Body of pancreas (tissue), 4 donors: ENCODE measurements around the gene PRSS12. TPM values are rescaled to one million over a fixed set of nuclear protein-coding genes. Genes with fewer than 3 reads are reported as not detected.
"Not testable (repeated sequence)": the region's sequence is repeated elsewhere in the genome, so short reads cannot be mapped to it uniquely, and the experiment has no call there.

Experiments used
- ATAC-seq: fragments of 150-250 bp; one replicate; pipeline ENCODE4 v1.9.1; 2016
- DNase-seq, 4 donors: peaks; one replicate each; pipeline ENCODE4 v3.0.0-alpha.2; 2019
- H3K27ac ChIP-seq, 4 donors: fragments of 200-600 bp; sonication (generic); 1 replicate in 3 of 4; 2 replicates in 1 of 4; pipeline versions ENCODE4 v1.5.1 to v1.6.1; 2016 to 2019; ENCODE audit warnings: mild to moderate bottlenecking in 1 of 4, mixed read lengths in 1 of 4, moderate library complexity in 1 of 4
- H3K27me3 ChIP-seq, 2 donors: fragments of 200-600 bp; sonication (generic); one replicate each; pipeline ENCODE4 v1.6.0; 2016; ENCODE audit warnings: mild to moderate bottlenecking in 1 of 2
- H3K36me3 ChIP-seq, 2 donors: fragments of 200-600 bp; sonication (generic); replicated peaks in 1 of 2; 2 replicates each; pipeline ENCODE4 v1.5.1; 2016; ENCODE audit warnings: low read depth in 2 of 2; ENCODE audit not compliant: insufficient read depth in 1 of 2
- H3K4me1 ChIP-seq: fragments of 200-600 bp; sonication (generic); one replicate; pipeline ENCODE4 v1.6.0; 2016
- H3K4me3 ChIP-seq, 2 donors: fragments of 200-600 bp; sonication (generic); 1 replicate in 1 of 2; 2 replicates in 1 of 2; pipeline ENCODE4 v1.5.1; 2016 to 2019
- H3K9me3 ChIP-seq, 3 donors: fragments of 200-600 bp; sonication (generic); 1 replicate in 2 of 3; 2 replicates in 1 of 3; pipeline ENCODE4 v1.5.1; 2016
- POLR2A ChIP-seq, 3 donors: fragments of 450-650 bp; IDR thresholded peaks; one replicate each; pipeline ENCODE4 v1.6.1; 2016; ENCODE audit warnings: antibody characterized with exemption in 3 of 3, mild to moderate bottlenecking in 2 of 3
- WGBS, 2 donors: methylation state at CpG; one replicate each; pipeline ENCODE4 v1.1.5; 2017; 5-methylcytosine and 5-hydroxymethylcytosine counted together
- intact Hi-C: fragments of 100-400 bp; cut with DNase I; formaldehyde crosslinking; loops from one replicate; pipeline ENCODE4 v1.15.1; 2023
- total RNA-seq, 2 donors: library from RNA; depleted of rRNA; stranded (reverse); fragments of >200 nt; gene quantifications; one replicate each; pipeline ENCODE4 v1.1.0, GENCODE V29; 2016
- TF ChIP-seq, protein P1 (sequence below), 7 experiments: fragments of 450-650 bp in 4 of 7; fragments of 200-600 bp in 3 of 7; sonication (generic) in 3 of 7; IDR thresholded peaks; one replicate each; pipeline ENCODE4 v1.5.1; 2016 to 2019; ENCODE audit warnings: antibody characterized with exemption in 7 of 7

PRSS12 gene
- total RNA-seq, 2 donors from 2014 or later = 12.2 to 15.8 TPM

DNA sequence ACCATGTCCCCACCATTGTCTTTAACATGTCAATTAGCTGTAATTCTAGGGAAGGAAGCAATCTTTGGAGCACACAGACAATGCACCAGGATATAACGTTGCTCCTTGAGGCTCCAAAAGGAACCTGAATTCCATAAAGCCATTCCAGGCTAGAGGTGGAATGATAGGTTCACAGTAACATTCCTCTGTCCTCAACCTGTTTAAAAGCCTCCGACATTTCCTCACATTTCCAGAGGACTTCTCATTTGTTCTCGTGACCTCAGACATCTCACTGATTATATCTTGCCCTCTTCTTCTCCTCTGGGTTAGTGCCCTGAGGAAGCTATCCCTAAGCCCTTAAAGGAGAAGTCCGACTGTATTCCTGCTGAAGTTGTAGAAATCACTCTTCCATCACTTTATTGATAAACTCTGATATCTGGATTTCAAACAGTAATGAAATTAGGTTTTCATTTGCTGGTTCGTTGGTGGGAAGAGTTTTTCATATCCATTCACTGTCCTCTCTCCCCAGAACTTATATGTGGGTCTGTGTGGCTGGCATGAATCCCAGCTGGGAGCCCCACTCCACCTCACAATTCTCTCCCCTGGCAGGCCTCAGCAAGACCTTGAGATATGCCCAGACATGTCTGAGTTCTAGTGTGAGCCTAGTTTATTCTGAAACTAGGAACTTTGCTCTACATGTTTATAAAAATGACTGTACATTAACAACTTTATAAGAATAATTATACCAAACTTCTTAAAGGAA lies 44.2 kb upstream of the PRSS12 start:
- TF ChIP-seq POLR2A (IDR thresholded peaks at IDR 0.05) = no peak
- TF ChIP-seq, protein P1, sequence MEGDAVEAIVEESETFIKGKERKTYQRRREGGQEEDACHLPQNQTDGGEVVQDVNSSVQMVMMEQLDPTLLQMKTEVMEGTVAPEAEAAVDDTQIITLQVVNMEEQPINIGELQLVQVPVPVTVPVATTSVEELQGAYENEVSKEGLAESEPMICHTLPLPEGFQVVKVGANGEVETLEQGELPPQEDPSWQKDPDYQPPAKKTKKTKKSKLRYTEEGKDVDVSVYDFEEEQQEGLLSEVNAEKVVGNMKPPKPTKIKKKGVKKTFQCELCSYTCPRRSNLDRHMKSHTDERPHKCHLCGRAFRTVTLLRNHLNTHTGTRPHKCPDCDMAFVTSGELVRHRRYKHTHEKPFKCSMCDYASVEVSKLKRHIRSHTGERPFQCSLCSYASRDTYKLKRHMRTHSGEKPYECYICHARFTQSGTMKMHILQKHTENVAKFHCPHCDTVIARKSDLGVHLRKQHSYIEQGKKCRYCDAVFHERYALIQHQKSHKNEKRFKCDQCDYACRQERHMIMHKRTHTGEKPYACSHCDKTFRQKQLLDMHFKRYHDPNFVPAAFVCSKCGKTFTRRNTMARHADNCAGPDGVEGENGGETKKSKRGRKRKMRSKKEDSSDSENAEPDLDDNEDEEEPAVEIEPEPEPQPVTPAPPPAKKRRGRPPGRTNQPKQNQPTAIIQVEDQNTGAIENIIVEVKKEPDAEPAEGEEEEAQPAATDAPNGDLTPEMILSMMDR (IDR thresholded peaks at IDR 0.05) = no peak
- ATAC-seq = no peak
- intact Hi-C loops = no loop called here
- no peaks in the 10 kb centered on the region for H3K9me3 ChIP-seq
- H3K27me3 ChIP-seq = no peaks in the 10 kb centered on the region
- no peaks in the 10 kb centered on the region for H3K4me1 ChIP-seq
- WGBS, 2 donors = 72 to 77% methylated on average over 5 of the region's 5 CpGs
- no peak for DNase-seq
- H3K27ac ChIP-seq = no peak overlapping the region
- H3K4me3 ChIP-seq = no peak overlapping the region
- H3K36me3 ChIP-seq = no peaks in the 10 kb centered on the region

DNA sequence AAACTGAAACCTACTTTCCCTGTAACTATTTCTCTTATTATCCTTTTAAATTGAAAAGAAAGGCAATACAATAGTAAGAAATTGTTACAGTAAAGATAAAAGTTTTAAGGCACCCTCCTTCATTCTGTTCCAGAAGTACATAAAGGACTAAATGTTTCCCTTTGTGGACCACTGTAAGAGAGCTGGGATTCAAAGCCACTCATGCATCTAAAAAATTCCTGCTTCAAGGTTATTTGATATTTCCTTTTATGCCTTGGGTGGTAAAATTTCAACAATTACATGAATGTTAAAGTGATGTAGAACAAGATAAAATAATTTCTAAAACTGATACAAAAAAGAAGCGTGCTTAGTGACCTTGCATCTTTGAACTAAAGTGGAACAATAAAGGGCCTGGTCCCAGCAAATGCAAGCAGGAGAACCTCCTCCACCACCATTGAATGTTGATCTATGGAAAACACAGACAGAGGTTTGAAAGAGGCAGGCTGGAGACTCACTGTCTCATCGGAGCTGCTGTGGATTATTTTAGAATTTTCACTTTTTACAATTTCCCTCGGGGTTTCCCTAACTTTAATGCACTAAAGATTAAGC lies 42.3 kb upstream of the PRSS12 start:
- H3K27me3 ChIP-seq = no peaks in the 10 kb centered on the region
- TF ChIP-seq, protein P1 (IDR thresholded peaks at IDR 0.05) = no peak
- no peak for TF ChIP-seq POLR2A (IDR thresholded peaks at IDR 0.05)
- DNase-seq = no peak
- no peak for ATAC-seq
- 52 to 59% methylated on average over 3 of the region's 3 CpGs for WGBS, 2 donors
- H3K36me3 ChIP-seq = no peaks in the 10 kb centered on the region
- no peaks in the 10 kb centered on the region for H3K9me3 ChIP-seq
- no peaks in the 10 kb centered on the region for H3K4me1 ChIP-seq
- intact Hi-C loops = no loop called here
- H3K4me3 ChIP-seq = no peak overlapping the region
- no peak overlapping the region for H3K27ac ChIP-seq

DNA sequence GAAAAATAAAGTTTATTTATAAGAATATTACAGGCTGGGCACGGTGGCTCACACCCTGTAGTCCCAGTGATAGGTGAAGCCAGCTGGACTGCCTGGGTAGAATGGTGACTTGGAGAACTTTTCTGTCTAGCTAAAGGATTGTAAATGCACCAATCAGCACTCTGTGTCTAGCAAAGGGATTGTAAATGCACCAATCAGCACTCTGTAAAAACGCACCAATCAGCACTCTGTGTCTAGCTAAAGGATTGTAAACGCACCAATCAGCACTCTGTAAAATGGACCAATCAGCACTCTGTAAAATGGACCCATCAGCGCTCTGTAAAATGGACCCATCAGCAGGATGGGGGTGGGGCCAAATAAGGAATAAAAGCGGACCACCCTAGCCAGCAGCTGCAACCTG lies 39.7 kb upstream of the PRSS12 start:
- H3K4me1 ChIP-seq, H3K9me3 ChIP-seq, H3K27ac ChIP-seq, H3K36me3 ChIP-seq, ATAC-seq, intact Hi-C loops, DNase-seq, H3K4me3 ChIP-seq, H3K27me3 ChIP-seq: not testable (repeated sequence)
- 87 to 89% methylated on average over 5 of the region's 5 CpGs for WGBS, 2 donors

DNA sequence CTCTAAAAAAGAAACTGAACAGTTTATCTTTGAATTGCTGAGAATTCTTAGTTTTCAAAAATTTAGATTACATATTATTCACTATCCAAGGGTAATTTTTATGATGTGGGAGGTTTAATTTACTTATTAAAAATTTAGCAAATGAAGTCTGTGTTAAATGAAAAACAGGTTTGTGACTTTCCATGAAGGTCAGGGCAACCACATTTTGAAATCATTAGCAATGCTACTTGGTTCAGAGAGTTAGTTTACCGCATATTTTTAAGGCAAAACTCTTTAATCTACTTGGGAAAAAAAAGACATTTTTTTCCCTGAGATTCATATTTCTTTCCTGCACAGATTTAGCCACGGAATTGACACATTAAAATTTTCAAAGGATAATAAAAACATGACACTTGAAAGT lies 37.3 kb upstream of the PRSS12 start:
- no peaks in the 10 kb centered on the region for H3K36me3 ChIP-seq

DNA sequence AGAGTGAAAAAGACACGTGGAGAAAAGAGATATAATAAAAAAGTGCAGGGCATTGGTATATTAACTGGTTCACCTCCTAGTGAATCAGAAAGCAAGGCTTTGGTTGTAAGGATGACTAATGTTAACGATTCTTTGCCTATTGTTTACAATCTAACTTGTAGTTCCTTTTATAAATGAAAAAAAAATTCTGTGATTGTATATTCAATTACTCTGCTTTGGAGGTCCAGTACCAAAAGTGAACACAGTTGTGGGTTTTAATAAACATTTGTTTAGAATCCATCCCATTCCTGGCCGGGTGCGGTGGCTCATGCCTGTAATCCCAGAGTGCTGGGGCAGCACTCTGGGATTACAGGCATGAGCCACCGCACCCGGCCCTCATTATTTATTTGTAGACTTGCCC lies 36.9 kb upstream of the PRSS12 start:
- Histone ChIP-seq H3K27me3 (no peaks in the 10 kb centered on the region), H3K4me1 (no peaks in the 10 kb centered on the region), H3K27ac (no peak overlapping the region), H3K9me3 (no peaks in the 10 kb centered on the region), H3K36me3 (no peaks in the 10 kb centered on the region), H3K4me3 (no peak overlapping the region)
- intact Hi-C loops = no loop called here
- no peak for DNase-seq
- TF ChIP-seq POLR2A (IDR thresholded peaks at IDR 0.05) = no peak
- TF ChIP-seq, protein P1 (IDR thresholded peaks at IDR 0.05) = no peak
- WGBS, 2 donors = 65 to 68% methylated on average over 6 of the region's 6 CpGs
- no peak for ATAC-seq

More for the DNA sequence above, 37.3 kb upstream of the PRSS12 start:
- DNase-seq (no peak), ATAC-seq (no peak)
- no peaks in the 10 kb centered on the region for H3K9me3 ChIP-seq
- 58 to 62% methylated on average over 2 of the region's 2 CpGs for WGBS, 2 donors
- H3K4me1 ChIP-seq = no peaks in the 10 kb centered on the region
- intact Hi-C loops = no loop called here
- H3K4me3 ChIP-seq = no peak overlapping the region
- H3K27ac ChIP-seq = no peak overlapping the region
- no peaks in the 10 kb centered on the region for H3K27me3 ChIP-seq
- TF ChIP-seq, protein P1 (IDR thresholded peaks at IDR 0.05) = no peak
- TF ChIP-seq POLR2A (IDR thresholded peaks at IDR 0.05) = no peak
